Nephron (organoid): ENCODE results near the gene TYRP1.

Experiments used
- H3K27ac Mint-ChIP-seq, 3 experiments: 2 replicates each; pipeline ENCODE4 v1.8.0; 2020; ENCODE audit warnings: mixed read lengths in 3 of 3, mild to moderate bottlenecking in 2 of 3, moderate library complexity in 1 of 3
- H3K27me3 Mint-ChIP-seq: 2 replicates; pipeline ENCODE4 v1.8.0; 2021; ENCODE audit warnings: low read depth, mild to moderate bottlenecking, moderate library complexity, mixed read lengths
- H3K36me3 Mint-ChIP-seq: 2 replicates; pipeline ENCODE4 v1.8.0; 2020; ENCODE audit warnings: low read depth, mixed read lengths
- H3K4me1 Mint-ChIP-seq: 2 replicates; pipeline ENCODE4 v1.8.0; 2020; ENCODE audit warnings: mixed read lengths
- H3K4me3 Mint-ChIP-seq, 3 experiments: 2 replicates each; pipeline ENCODE4 v1.8.0; 2020; ENCODE audit warnings: mild to moderate bottlenecking in 3 of 3, mixed read lengths in 3 of 3, moderate library complexity in 2 of 3
- H3K9me3 Mint-ChIP-seq: 2 replicates; pipeline ENCODE4 v1.8.0; 2020; ENCODE audit warnings: mixed read lengths
- TF ChIP-seq, protein P1 (sequence below), 3 experiments: fragments of 200-600 bp; sonication (generic); IDR thresholded peaks; one replicate each; pipeline ENCODE4 v1.5.0; 2021; ENCODE audit warnings: antibody characterized with exemption in 3 of 3; ENCODE audit not compliant: unreplicated experiment in 3 of 3

Gene TYRP1

DNA sequence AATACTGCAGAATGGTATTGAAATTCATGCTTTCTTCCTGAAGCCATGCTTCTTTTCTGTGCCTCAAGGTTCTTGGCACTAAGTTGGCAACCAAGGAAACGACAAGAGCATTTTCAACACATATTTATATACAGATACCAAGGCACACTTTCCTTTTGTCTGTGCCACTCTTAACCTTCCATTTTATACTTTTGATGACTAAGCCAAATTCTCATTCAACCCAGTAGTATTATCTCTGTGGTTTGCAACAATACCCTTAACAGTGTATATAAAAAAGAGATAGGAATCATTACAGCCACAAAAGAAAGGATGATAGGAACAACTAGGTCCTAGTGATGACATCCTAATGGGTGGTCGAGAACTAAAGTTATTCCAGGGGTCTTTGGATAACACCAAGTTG lies 36.0 kb upstream of the TYRP1 start:
- Mint-ChIP-seq H3K27me3 (no peaks in the 10 kb centered on the region), H3K9me3 (no peaks in the 10 kb centered on the region), H3K4me3 (no peak overlapping the region), H3K36me3 (no peaks in the 10 kb centered on the region), H3K4me1 (no peaks in the 10 kb centered on the region), H3K27ac (no peak overlapping the region)
- TF ChIP-seq, protein P1, sequence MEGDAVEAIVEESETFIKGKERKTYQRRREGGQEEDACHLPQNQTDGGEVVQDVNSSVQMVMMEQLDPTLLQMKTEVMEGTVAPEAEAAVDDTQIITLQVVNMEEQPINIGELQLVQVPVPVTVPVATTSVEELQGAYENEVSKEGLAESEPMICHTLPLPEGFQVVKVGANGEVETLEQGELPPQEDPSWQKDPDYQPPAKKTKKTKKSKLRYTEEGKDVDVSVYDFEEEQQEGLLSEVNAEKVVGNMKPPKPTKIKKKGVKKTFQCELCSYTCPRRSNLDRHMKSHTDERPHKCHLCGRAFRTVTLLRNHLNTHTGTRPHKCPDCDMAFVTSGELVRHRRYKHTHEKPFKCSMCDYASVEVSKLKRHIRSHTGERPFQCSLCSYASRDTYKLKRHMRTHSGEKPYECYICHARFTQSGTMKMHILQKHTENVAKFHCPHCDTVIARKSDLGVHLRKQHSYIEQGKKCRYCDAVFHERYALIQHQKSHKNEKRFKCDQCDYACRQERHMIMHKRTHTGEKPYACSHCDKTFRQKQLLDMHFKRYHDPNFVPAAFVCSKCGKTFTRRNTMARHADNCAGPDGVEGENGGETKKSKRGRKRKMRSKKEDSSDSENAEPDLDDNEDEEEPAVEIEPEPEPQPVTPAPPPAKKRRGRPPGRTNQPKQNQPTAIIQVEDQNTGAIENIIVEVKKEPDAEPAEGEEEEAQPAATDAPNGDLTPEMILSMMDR (IDR thresholded peaks at IDR 0.05; ENCODE audit: unreplicated experiment in 3 of 3) = no peak

- Mint-ChIP-seq H3K4me1 (no peaks in the 10 kb centered on the region), H3K4me3 (no peak overlapping the region), H3K36me3 (no peaks in the 10 kb centered on the region), H3K27ac (no peak overlapping the region), H3K9me3 (no peaks in the 10 kb centered on the region), H3K27me3 (no peaks in the 10 kb centered on the region)
- TF ChIP-seq, protein P1 (IDR thresholded peaks at IDR 0.05; ENCODE audit: unreplicated experiment in 3 of 3) = no peak
These were observed 35.2 kb upstream of the TYRP1 start for GRCh38 chr9:12657998-12658397.

DNA sequence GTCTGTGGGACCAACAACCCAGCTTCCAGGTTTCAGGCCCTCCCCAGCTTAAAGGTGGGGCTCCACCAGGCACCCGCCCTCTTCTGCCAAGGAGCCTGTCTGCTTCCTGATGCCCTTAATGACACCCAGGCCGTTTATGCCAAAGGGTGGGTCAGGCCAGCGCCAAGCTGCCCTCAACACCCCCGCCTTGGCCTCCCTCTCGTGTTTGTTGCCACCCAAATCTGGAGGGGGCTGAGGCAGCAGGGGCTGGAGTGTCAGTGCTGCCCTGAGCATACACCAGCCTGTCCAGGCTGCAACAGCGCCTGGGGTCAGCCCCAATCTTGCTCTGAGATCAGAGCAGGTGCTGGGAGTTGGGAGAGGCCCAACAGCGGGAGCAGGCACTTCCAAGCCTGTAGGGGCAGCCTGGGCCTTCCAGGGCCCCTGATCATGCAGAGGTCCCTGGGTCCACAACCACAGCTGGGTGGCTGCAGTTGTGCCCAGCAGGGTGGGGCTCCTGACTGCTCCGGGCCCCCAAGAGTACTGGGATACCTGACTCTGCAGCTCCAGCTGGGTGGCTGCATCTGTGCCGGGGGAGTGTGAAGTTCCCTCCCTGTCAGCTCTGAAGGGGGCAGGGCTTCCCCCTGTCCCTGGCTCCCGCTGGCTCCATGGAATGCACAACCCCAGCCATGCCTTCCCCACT lies 34.5 kb upstream of the TYRP1 start:
- TF ChIP-seq, protein P1 (IDR thresholded peaks at IDR 0.05; ENCODE audit: unreplicated experiment in 3 of 3) = no peak
- H3K9me3 Mint-ChIP-seq = no peaks in the 10 kb centered on the region
- no peaks in the 10 kb centered on the region for H3K27me3 Mint-ChIP-seq

GRCh38 chr9:12659220-12659619 lies 34.0 kb upstream of the TYRP1 start:
- Mint-ChIP-seq H3K27ac (no peak overlapping the region), H3K4me1 (no peaks in the 10 kb centered on the region), H3K27me3 (no peaks in the 10 kb centered on the region), H3K36me3 (no peaks in the 10 kb centered on the region), H3K9me3 (no peaks in the 10 kb centered on the region), H3K4me3 (no peak overlapping the region)
- TF ChIP-seq, protein P1 (IDR thresholded peaks at IDR 0.05; ENCODE audit: unreplicated experiment in 3 of 3) = no peak

More for the DNA sequence above, 34.5 kb upstream of the TYRP1 start:
- no peaks in the 10 kb centered on the region for H3K4me1 Mint-ChIP-seq
- H3K4me3 Mint-ChIP-seq = no peak overlapping the region
- no peaks in the 10 kb centered on the region for H3K36me3 Mint-ChIP-seq
- no peak overlapping the region for H3K27ac Mint-ChIP-seq

GRCh38 chr9:12666813-12667212 lies 26.4 kb upstream of the TYRP1 start:
- Mint-ChIP-seq H3K27ac (no peak overlapping the region), H3K27me3 (no peaks in the 10 kb centered on the region), H3K36me3 (no peaks in the 10 kb centered on the region), H3K9me3 (no peaks in the 10 kb centered on the region), H3K4me1 (no peaks in the 10 kb centered on the region), H3K4me3 (no peak overlapping the region)
- TF ChIP-seq, protein P1 (IDR thresholded peaks at IDR 0.05; ENCODE audit: unreplicated experiment in 3 of 3) = no peak

DNA sequence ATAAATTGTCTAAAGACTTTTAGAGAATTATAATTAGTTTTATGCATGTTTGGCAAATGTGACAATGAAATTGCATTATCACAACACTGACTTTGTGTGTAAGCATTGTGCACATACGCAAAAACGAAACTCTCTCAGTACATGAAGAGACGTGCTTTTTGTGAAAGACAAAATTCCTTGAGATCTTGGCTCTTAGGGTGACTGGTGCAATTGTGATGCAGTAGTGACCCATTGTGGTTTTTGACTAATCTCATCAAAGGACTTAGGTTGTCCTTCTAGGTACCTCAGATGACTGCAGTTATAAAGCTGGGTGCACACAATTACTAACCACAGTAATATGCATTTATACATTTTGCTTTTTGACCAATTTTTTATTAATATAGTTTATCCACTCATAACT lies 25.3 kb upstream of the TYRP1 start:
- H3K27me3 Mint-ChIP-seq = no peaks in the 10 kb centered on the region
- TF ChIP-seq, protein P1 (IDR thresholded peaks at IDR 0.05; ENCODE audit: unreplicated experiment in 3 of 3) = no peak
- H3K4me3 Mint-ChIP-seq = no peak overlapping the region
- H3K36me3 Mint-ChIP-seq = no peaks in the 10 kb centered on the region
- no peaks in the 10 kb centered on the region for H3K9me3 Mint-ChIP-seq
- H3K4me1 Mint-ChIP-seq = no peaks in the 10 kb centered on the region
- H3K27ac Mint-ChIP-seq = no peak overlapping the region
